Measurements from ENCODE around the gene ARHGEF6.

GRCh38 chrX:136671006-136671610, 109.6 kb downstream of the ARHGEF6 start:
- TF ChIP-seq CTCF (conservative IDR thresholded peaks at IDR 0.05) = no peak
- no peak for TF ChIP-seq ZFX (IDR thresholded peaks at IDR 0.05)

All from C4-2B (cell line).